ENCODE data around the gene DCDC1.

Gene DCDC1

DNA sequence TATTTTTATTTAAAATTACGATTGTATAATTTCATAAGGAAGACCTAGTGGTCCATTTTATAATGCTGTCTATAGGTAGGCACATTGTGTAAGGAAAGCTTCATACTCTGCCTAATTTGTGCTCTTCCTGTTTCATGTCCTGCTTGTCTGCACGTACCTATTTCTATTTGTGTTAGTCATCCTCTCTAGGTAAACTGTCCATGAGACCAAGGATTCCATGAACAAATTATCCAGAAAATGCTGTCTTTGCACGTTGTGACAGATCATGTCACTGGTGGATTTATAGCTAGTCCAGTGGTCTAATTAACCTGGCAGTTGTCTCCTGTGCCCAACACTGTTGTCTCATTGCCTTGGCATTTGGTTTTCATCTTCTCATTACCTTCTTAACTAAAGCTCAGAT is 44.8 kb upstream of the DCDC1 start:
- H3K4me3 ChIP-seq (ENCODE audit: low read depth, low read length) = no peak overlapping the region
- TF ChIP-seq MYC (IDR thresholded peaks at IDR 0.05; ENCODE audit: low read depth, low read length) (no peak), POLR2A (IDR thresholded peaks at IDR 0.05; ENCODE audit: extremely low read depth, insufficient read length) (no peak), MAX (IDR thresholded peaks at IDR 0.05; ENCODE audit: low read depth, low read length) (no peak), CTCF (IDR thresholded peaks at IDR 0.05; ENCODE audit: low read depth, low read length) (no peak)

GRCh38 chr11:31412946-31413345 is 43.4 kb upstream of the DCDC1 start:
- no peak for DNase-seq (ENCODE audit: low read depth)
- no peak overlapping the region for H3K4me3 ChIP-seq (ENCODE audit: low read depth, low read length)
- no peak for TF ChIP-seq CTCF (IDR thresholded peaks at IDR 0.05; ENCODE audit: low read depth, low read length)
- no peak for TF ChIP-seq POLR2A (IDR thresholded peaks at IDR 0.05; ENCODE audit: extremely low read depth, insufficient read length)

More for the DNA sequence above, 44.8 kb upstream of the DCDC1 start:
- DNase-seq (ENCODE audit: low read depth) = no peak

DNA sequence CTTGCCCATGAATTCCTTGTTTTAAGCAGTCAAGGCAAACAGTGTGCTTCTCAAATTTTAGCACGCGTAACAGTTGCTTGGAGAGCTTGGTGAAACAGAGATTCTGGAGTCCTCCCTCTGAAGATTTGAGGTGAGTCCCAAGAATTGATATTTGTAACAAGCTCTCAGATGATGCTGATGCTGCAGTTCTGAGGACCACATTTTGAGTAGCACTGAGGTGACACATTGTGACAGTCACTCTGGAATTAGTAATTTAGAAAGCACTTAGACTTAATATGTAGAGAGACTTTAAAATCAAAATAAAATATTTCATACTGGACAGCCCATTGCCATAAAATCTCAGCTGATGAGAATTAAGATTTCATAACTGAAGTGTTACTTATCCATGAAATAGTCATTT is 38.7 kb upstream of the DCDC1 start:
- H3K4me3 ChIP-seq (ENCODE audit: low read depth, low read length) = no peak overlapping the region
- TF ChIP-seq POLR2A (IDR thresholded peaks at IDR 0.05; ENCODE audit: extremely low read depth, insufficient read length) = no peak
- no peak for TF ChIP-seq MYC (IDR thresholded peaks at IDR 0.05; ENCODE audit: low read depth, low read length)
- no peak for TF ChIP-seq MAX (IDR thresholded peaks at IDR 0.05; ENCODE audit: low read depth, low read length)
- no peak for TF ChIP-seq CTCF (IDR thresholded peaks at IDR 0.05; ENCODE audit: low read depth, low read length)
- DNase-seq (ENCODE audit: low read depth) = no peak

GRCh38 chr11:31404614-31405013 is 35.1 kb upstream of the DCDC1 start:
- no peak for DNase-seq (ENCODE audit: low read depth)
- no peak overlapping the region for H3K4me3 ChIP-seq (ENCODE audit: low read depth, low read length)
- no peak for TF ChIP-seq MAX (IDR thresholded peaks at IDR 0.05; ENCODE audit: low read depth, low read length)
- no peak for TF ChIP-seq POLR2A (IDR thresholded peaks at IDR 0.05; ENCODE audit: extremely low read depth, insufficient read length)
- TF ChIP-seq CTCF (IDR thresholded peaks at IDR 0.05; ENCODE audit: low read depth, low read length) = no peak
- no peak for TF ChIP-seq MYC (IDR thresholded peaks at IDR 0.05; ENCODE audit: low read depth, low read length)

GRCh38 chr11:31397239-31397834 is 27.8 kb upstream of the DCDC1 start:
- no peak for TF ChIP-seq MYC (IDR thresholded peaks at IDR 0.05; ENCODE audit: low read depth, low read length)
- TF ChIP-seq CTCF (IDR thresholded peaks at IDR 0.05; ENCODE audit: low read depth, low read length) = no peak
- no peak for TF ChIP-seq MAX (IDR thresholded peaks at IDR 0.05; ENCODE audit: low read depth, low read length)
- TF ChIP-seq POLR2A (IDR thresholded peaks at IDR 0.05; ENCODE audit: extremely low read depth, insufficient read length) = no peak
- peak; percentile 24 for DNase-seq (ENCODE audit: low read depth)
- H3K4me3 ChIP-seq (ENCODE audit: low read depth, low read length) = no peak overlapping the region

DNA sequence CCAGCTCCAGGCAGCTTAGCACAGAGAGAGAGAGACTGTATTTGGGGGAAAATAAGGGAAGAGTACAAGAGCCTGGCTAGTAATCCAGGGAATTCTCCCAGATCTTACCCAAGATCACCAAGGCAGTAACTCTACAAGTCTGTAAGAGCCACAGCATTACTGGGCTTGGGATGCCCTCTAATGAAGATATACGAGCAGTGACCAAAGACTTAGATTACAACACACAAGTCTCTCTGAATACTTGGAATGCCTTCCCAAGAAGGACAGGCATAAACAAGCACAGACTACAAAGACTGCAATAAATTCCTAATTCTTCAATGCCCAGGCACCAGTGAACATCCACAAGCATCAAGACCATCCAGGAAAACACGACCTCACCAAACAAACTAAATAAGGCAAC is 17.8 kb upstream of the DCDC1 start:
- H3K4me3 ChIP-seq (ENCODE audit: low read depth, low read length) = no peak overlapping the region
- TF ChIP-seq MYC (IDR thresholded peaks at IDR 0.05; ENCODE audit: low read depth, low read length) = no peak
- no peak for TF ChIP-seq CTCF (IDR thresholded peaks at IDR 0.05; ENCODE audit: low read depth, low read length)
- TF ChIP-seq MAX (IDR thresholded peaks at IDR 0.05; ENCODE audit: low read depth, low read length) = no peak
- no peak for TF ChIP-seq POLR2A (IDR thresholded peaks at IDR 0.05; ENCODE audit: extremely low read depth, insufficient read length)
- DNase-seq (ENCODE audit: low read depth) = no peak
